GM19043 (cell line): ENCODE results near the gene NWD2.

ENCODE experiments used
- ATAC-seq: cut with Tn5 transposase; IDR thresholded peaks from one replicate; pipeline ENCODE4 v1.9.1; 2021; ENCODE audit warnings: low read depth; ENCODE audit not compliant: unreplicated experiment

Gene NWD2

GRCh38 chr4:37299468-37299867 lies 54.9 kb downstream of the NWD2 start:
- ATAC-seq, result no peak

DNA sequence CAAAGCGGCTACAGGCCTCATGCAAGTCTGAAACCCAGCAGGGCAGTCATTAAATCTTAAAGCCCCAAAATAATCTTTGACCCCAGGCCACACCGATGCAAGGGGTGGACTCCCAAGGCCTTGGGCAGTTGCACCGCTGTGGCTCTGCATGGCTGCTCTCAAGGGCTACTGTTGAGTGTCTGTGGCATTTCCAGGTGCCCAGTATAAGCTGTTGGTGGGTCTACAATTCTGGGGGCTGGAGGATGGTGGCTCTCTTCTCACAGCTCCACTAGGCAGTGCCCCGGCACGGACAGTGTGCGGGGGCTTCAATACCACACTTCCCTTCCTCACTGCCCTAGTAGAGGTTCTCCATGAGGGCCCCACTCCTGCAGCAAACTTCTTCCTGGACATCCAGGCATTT lies 60.1 kb downstream of the NWD2 start:
- ATAC-seq, result no peak

- ATAC-seq, result no peak
Measured at GRCh38 chr4:37305984-37306383, 61.4 kb downstream of the NWD2 start.

DNA sequence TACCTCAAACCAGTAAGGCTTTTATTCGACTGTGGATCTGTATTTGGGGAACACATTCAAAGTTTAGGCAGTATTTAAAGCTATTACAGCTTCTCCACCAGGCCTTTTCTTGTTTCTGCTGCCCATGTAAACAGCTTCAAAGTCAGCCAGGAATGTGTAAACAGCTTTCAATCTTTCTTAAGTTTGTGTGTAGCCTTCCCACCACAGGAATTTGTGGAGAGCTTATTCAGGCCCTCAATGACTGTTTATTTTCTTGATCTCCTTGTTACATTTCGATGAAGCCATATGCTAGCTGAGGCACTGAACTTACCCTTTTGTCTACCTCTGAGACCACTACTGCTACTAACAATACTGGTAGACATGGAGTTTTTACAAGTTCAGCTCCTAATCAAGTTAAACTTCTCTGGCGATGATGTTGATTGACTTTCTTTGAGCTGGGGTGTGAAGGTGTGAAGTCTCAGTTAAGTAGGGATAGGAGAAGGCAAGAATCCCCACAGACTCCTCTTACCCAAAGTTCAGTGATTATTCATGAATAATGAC lies 72.6 kb downstream of the NWD2 start:
- no peak for ATAC-seq

DNA sequence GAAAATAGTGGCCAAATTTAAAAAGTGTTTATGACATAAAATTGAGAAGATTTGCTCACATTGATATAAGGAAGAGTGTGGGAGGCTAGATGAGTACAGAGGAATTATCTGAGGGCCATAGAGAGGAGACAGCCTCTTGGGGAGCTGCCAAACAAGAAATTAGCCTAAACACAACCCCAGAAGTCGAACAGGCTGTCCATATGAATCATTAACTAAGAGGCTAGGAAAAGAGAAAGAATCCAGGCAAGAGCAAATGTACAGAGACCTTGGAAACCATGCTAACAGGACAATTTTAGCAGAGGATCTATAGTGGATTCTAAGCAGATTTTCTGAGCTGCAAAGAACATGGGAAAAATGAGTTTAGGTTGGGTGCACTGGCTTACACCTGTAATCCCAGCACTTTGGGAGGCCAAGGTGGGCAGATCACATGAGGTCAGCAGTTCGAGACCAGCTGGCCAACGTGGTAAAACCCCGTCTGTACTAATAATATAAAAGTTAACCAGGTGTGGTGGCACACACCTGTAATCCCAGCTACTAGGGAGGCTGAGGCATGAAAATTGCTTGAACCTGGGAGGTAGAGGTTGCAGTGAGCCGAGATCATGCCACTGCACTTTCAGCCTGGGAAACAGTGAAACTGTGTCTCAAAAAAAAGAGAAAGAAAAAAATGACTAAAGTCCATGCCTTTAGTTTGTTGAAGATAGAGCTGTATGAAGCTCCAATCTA lies 76.1 kb downstream of the NWD2 start:
- no peak for ATAC-seq

GRCh38 chr4:37322122-37322521 lies 77.6 kb downstream of the NWD2 start:
- ATAC-seq, result no peak

DNA sequence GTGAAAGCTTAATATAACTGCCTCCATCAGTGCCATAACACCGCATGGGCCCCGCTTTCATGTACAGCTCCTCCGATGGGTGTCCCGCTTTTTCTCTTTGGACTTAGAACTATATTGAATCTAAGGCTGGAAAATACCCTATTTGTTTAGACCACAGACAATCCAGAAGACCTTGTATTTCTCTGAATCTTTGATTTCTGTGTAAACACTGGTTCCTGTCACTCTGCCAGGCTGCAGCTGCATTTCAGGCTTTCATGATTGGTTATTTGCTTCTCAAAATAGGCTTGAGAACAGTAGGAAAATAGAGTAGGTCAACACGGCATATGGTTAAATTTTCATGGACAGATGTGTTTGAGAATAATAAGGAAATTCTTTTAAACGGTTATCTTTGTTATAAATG lies 80.0 kb downstream of the NWD2 start:
- ATAC-seq, result no peak

- no peak for ATAC-seq
Measured at GRCh38 chr4:37326852-37327251, 82.3 kb downstream of the NWD2 start.

- no peak for ATAC-seq
Measured at GRCh38 chr4:37338972-37339371, 94.4 kb downstream of the NWD2 start.

GRCh38 chr4:37358748-37359147 lies 114.2 kb downstream of the NWD2 start:
- no peak for ATAC-seq

DNA sequence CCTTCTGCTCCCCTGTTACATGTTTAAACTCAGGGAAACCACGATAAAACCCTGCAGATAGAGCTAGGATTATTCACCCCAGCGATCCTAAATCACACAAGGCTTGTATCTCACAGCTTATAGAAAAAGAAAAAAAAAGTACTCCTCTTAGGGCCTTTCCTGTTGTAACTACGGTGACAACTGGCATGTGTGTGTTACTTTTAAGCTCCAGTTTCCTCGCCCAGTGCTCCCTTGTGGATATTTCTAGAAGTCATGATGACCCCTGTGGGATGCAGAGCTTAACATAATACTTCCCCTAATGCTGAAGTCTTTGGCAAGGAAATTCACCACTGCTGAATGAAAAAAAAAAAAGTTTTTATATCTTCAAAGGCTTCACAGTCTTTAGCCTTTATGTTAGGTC lies 114.7 kb downstream of the NWD2 start:
- ATAC-seq, result no peak

- ATAC-seq, result no peak
Measured at GRCh38 chr4:37365888-37366287, 121.3 kb downstream of the NWD2 start.

- no peak for ATAC-seq
Measured at GRCh38 chr4:37367901-37368300, 123.4 kb downstream of the NWD2 start.

- ATAC-seq, result no peak
Measured at GRCh38 chr4:37370052-37370451, 125.5 kb downstream of the NWD2 start.

DNA sequence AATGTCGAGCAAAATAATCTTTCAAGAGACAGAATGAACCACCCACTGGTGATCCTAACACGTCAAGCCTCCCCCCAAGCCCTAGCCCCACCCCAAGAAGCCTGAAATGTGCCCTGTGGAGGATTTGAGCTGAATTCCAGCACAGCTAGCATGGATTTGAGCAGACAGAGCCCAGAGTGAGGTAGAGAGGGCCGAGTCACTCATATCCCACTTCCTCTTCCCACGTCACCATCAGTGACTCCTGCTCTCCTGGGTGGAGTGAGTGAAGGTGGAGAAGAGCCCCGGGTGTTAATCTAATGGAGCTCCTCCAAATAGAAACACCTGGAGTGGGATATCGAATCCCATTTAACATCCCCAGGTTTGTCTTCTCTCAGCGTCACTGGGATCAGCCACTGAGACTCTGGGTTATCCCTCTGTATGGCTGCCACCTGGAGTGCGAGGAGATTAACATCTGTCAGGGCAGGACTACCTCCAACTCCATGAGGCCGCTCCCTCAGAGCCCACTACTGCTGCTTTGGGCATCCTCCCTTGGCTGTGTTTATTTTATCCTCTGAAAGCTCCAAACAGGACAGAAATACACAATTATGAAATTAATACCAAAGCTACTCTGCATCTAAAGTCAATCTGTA lies 136.6 kb downstream of the NWD2 start:
- no peak for ATAC-seq

DNA sequence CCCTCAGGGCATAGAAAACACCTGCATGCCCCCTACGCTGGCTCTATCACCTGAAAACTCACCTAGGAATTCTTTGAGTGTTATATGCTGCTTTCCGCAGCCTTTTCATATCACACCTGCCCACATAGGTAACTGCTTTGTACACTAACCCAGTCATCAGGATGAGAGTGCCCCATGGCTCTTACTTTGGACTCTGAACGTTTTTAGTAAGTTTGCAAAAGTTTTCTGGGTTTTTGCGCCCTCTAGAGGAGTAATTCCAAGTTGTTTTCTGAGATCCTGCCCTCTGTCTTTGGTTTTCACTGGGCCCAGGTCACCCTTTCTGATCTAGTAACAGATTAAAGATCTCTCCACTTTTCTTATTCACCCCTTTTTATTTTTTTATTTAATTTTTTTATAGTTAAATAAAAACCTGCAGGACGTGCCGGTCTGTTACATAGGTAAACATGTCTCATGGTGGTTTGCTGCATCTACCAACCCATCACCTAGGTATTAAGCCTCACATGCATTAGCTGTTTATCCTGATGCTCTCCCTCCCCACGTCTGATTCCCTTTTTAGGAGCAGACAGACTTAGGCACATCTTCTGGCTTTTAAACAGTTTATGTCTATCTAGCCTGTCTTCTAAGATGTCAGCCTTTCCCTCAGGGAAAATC lies 139.2 kb downstream of the NWD2 start:
- ATAC-seq, result no peak

DNA sequence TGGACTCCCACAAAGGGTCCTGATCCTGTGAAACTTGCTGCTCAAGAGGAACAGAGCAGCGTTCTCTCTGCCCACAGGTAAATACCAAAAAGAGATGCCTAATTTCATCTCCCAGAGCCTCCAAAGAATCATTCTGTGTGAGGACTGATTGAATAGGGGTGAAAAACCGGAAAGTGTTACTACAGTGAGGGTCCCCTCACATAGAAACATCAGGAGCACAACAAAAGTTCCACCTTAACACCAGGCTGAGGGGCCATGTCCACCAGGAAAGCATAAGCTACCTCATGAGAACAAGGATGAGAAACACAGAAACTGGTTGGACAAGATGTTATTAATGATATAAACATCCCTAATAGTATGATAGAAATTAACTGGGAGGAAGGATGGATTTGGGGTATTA lies 140.9 kb downstream of the NWD2 start:
- ATAC-seq, result no peak

DNA sequence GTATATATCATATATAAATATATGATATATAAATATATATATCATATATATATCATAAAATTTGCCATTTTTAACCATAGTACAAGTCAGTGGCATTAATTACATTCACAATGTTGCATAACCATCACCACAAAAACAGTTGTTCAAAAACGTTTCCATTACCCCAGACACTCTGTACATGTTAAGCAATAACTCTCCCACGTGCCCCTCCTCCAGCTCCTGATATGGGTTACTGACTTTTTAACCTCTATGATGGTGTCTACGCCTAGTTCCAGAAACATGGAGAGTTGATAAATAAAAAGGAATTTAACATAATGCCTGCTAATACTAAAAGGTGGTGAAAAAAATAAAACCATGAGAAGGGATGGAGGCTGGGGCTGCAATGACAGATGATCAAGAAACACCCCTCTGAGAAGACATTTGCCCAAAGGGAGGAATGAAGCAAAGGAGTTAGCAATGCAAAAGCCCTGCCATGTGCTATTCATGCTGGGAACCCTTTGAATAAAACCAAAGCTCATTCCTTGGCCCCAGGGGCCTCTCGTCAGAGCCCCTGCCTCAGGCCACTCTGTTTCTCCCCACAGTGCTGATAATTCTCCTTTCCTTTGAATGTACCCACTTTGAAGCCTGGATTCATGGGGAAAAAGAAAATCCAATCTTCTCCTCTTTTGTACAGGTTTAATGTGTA lies 144.3 kb downstream of the NWD2 start:
- ATAC-seq, result no peak

DNA sequence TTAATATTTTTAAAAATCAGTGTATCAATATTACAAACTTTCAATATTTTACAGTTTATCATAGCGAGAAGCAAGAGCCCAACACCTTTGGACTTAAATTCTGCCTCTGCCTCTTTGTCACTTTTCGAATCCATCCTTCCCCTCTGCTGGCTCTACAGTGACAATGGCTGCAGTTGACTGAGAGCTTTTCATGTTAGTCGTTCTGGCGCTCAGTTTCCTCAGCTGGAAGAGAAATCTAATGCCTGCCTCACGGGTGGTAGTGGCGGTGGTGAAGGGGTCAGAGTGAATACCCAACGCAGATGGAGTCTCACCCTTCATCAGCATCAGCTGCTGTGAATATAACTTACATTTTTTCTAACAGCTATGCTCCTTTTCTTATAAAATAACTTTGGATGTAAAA lies 144.8 kb downstream of the NWD2 start:
- no peak for ATAC-seq

GRCh38 chr4:37389967-37390580 lies 145.5 kb downstream of the NWD2 start:
- peak; percentile 40 for ATAC-seq
